GM18867 (cell line): Measurements from ENCODE around the gene TOMM22.

Experiments used
- ATAC-seq: cut with Tn5 transposase; IDR thresholded peaks from one replicate; pipeline ENCODE4 v1.9.1; 2021; ENCODE audit warnings: mild to moderate bottlenecking, moderate library complexity; ENCODE audit not compliant: unreplicated experiment

TOMM22 gene

GRCh38 chr22:38733329-38733723 lies 51.6 kb downstream of the TOMM22 start:
- no peak for ATAC-seq

GRCh38 chr22:38733724-38734381 lies 52.1 kb downstream of the TOMM22 start:
- ATAC-seq: no peak

GRCh38 chr22:38734421-38735100 lies 52.8 kb downstream of the TOMM22 start:
- no peak for ATAC-seq
